Liver (tissue), 9 donors: ENCODE results near the gene KCNMA1. TPM values are rescaled to one million over a fixed set of nuclear protein-coding genes. Genes with fewer than 3 reads are reported as not detected.

Experiments used
- DNase-seq: peaks from one replicate; pipeline ENCODE4 v3.0.0-alpha.2; 2017; ENCODE audit warnings: low spot score
- H3K27ac ChIP-seq, 2 donors: one replicate each; pipeline ENCODE4 v1.7.0; 2013; ENCODE audit warnings: inconsistent platforms in 2 of 2, low read length in 2 of 2, control low read depth in 1 of 2, low read depth in 1 of 2, mild to moderate bottlenecking in 1 of 2
- H3K27me3 ChIP-seq, 4 donors: one replicate each; pipeline versions ENCODE4 v1.6.1 to v1.7.0; 2013; ENCODE audit warnings: low read length in 3 of 4, inconsistent platforms in 1 of 4, mild to moderate bottlenecking in 1 of 4, moderate library complexity in 1 of 4; ENCODE audit not compliant: control insufficient read depth in 4 of 4, insufficient read depth in 4 of 4
- H3K36me3 ChIP-seq, 4 donors: one replicate each; pipeline versions ENCODE4 v1.6.1 to v1.7.0; 2013; ENCODE audit warnings: low read length in 3 of 4, mild to moderate bottlenecking in 3 of 4, low read depth in 1 of 4, moderate library complexity in 1 of 4; ENCODE audit not compliant: control insufficient read depth in 4 of 4, insufficient read depth in 3 of 4
- H3K4me1 ChIP-seq, 4 donors: one replicate each; pipeline versions ENCODE4 v1.6.1 to v1.7.0; 2013; ENCODE audit warnings: low read length in 3 of 4, mild to moderate bottlenecking in 3 of 4, moderate library complexity in 1 of 4; ENCODE audit not compliant: control insufficient read depth in 4 of 4, insufficient read depth in 4 of 4
- H3K4me3 ChIP-seq, 3 donors: one replicate each; pipeline versions ENCODE4 v1.6.1 to v1.7.0; 2013; ENCODE audit warnings: low read length in 3 of 3, control low read depth in 1 of 3, low read depth in 1 of 3, mild to moderate bottlenecking in 1 of 3
- H3K9ac ChIP-seq, 2 donors: one replicate each; pipeline ENCODE4 v1.7.0; 2013; ENCODE audit warnings: low read length in 2 of 2, mild to moderate bottlenecking in 2 of 2, moderate library complexity in 2 of 2, control low read depth in 1 of 2, low read depth in 1 of 2
- H3K9me3 ChIP-seq, 4 donors: one replicate each; pipeline versions ENCODE4 v1.6.1 to v1.7.0; 2013; ENCODE audit warnings: low read length in 3 of 4; ENCODE audit not compliant: control insufficient read depth in 4 of 4
- ATF3 ChIP-seq: IDR thresholded peaks from 2 replicates; pipeline ENCODE4 v1.6.1; 2016; ENCODE audit warnings: antibody characterized with exemption
- CTCF ChIP-seq: fragments of 150-350 bp; IDR thresholded peaks from 2 replicates; pipeline ENCODE4 v1.5.1; 2017; ENCODE audit warnings: improper control_type of control experiment, low read depth, low read length; ENCODE audit not compliant: missing input control
- EGR1 ChIP-seq, 2 donors: IDR thresholded peaks; 2 replicates each; pipeline ENCODE4 v1.6.1; 2016 to 2018; ENCODE audit warnings: antibody characterized with exemption in 2 of 2, low read depth in 2 of 2
- FOXA1 ChIP-seq: IDR thresholded peaks from 2 replicates; pipeline ENCODE4 v1.6.1; 2016; ENCODE audit warnings: antibody characterized with exemption
- FOXA2 ChIP-seq: IDR thresholded peaks from 2 replicates; pipeline ENCODE4 v1.6.1; 2016; ENCODE audit warnings: antibody characterized with exemption
- GABPA ChIP-seq, 2 donors: IDR thresholded peaks in 1 of 2; conservative IDR thresholded peaks in 1 of 2; 2 replicates each; pipeline ENCODE4 v1.6.1; 2016; ENCODE audit warnings: antibody characterized with exemption in 2 of 2, mild to moderate bottlenecking in 1 of 2, moderate library complexity in 1 of 2
- HNF4A ChIP-seq, 2 donors: conservative IDR thresholded peaks; 2 replicates each; pipeline ENCODE4 v1.6.1; 2016; ENCODE audit warnings: antibody characterized with exemption in 2 of 2, mild to moderate bottlenecking in 2 of 2
- HNF4G ChIP-seq: IDR thresholded peaks from 2 replicates; pipeline ENCODE4 v1.6.1; 2016; ENCODE audit warnings: antibody characterized with exemption
- JUND ChIP-seq, 2 donors: IDR thresholded peaks; 2 replicates each; pipeline ENCODE4 v1.6.1; 2016; ENCODE audit warnings: antibody characterized with exemption in 2 of 2
- NR2F2 ChIP-seq: IDR thresholded peaks from 2 replicates; pipeline ENCODE4 v1.6.1; 2016; ENCODE audit warnings: antibody characterized with exemption
- RAD21 ChIP-seq, 2 donors: IDR thresholded peaks; 2 replicates each; pipeline ENCODE4 v1.6.1; 2016; ENCODE audit warnings: antibody characterized with exemption in 2 of 2, mild to moderate bottlenecking in 2 of 2
- REST ChIP-seq: IDR thresholded peaks from 2 replicates; pipeline ENCODE4 v1.6.1; 2016; ENCODE audit warnings: antibody characterized with exemption, mild to moderate bottlenecking
- RXRA ChIP-seq, 2 donors: IDR thresholded peaks; 2 replicates each; pipeline ENCODE4 v1.6.1; 2017 to 2018; ENCODE audit warnings: antibody characterized with exemption in 2 of 2, mild to moderate bottlenecking in 1 of 2
- SP1 ChIP-seq: IDR thresholded peaks from 2 replicates; pipeline ENCODE4 v1.6.1; 2018; ENCODE audit warnings: antibody characterized with exemption, mild to moderate bottlenecking
- TAF1 ChIP-seq: conservative IDR thresholded peaks from 2 replicates; pipeline ENCODE4 v1.6.1; 2016; ENCODE audit warnings: antibody characterized with exemption, mild to moderate bottlenecking
- YY1 ChIP-seq: IDR thresholded peaks from 2 replicates; pipeline ENCODE4 v1.6.1; 2016; ENCODE audit warnings: antibody characterized with exemption, mild to moderate bottlenecking
- ZBTB33 ChIP-seq: IDR thresholded peaks from 2 replicates; pipeline ENCODE4 v1.6.1; 2016; ENCODE audit warnings: antibody characterized with exemption
- WGBS: extraction: QIAGEN DNeasy Blood & Tissue Kit; methylation state at CpG from one replicate; pipeline ENCODE4 v1.1.7; 2013; 5-methylcytosine and 5-hydroxymethylcytosine counted together
- polyA plus RNA-seq, 2 donors: library from polyadenylated mRNA; stranded (reverse) in 1 of 2; unstranded in 1 of 2; fragments of 200-250 nt in 1 of 2; fragments of >200 nt in 1 of 2; fragmentation: Nextera tagmentation in 1 of 2; extraction: Ambion mirVana in 1 of 2; gene quantifications; one replicate each; pipeline versions ENCODE4 v1.2.1 to v1.2.3, GENCODE V29; 2013 to 2015
- total RNA-seq, 2 donors: library from RNA; depleted of rRNA; stranded (reverse); fragments of >200 nt; gene quantifications; one replicate each; pipeline ENCODE4 v1.2.3, GENCODE V29; 2014
- TF ChIP-seq, protein P1 (sequence below): IDR thresholded peaks from 2 replicates; pipeline ENCODE4 v1.6.1; 2016; ENCODE audit warnings: antibody characterized with exemption
- donor health status: healthy.
- donor health status: healthy.
- donor health status: healthy.
- donor health status: healthy.
- donor health status: healthy.

The KCNMA1 gene
- total and polyA plus RNA-seq, 4 donors, result 2.5 to 9.7 (median 4.7) TPM

GRCh38 chr10:77377034-77377433 lies 260.6 kb downstream of the KCNMA1 start:
- Histone ChIP-seq H3K27ac (no peak overlapping the region), H3K4me1 (peaks cover 6 to 49% (median 42%) of the 10 kb centered on the region in 4 donors), H3K27me3 (no peaks in the 10 kb centered on the region)

GRCh38 chr10:77374189-77374656 lies 263.4 kb downstream of the KCNMA1 start:
- H3K4me3 ChIP-seq, result no peak overlapping the region
- WGBS, result 93% methylated on average over 2 of the region's 2 CpGs
- peaks cover 4 to 47% (median 42%) of the 10 kb centered on the region in 4 donors for H3K4me1 ChIP-seq
- DNase-seq, result no peak
- no peaks in the 10 kb centered on the region for H3K9me3 ChIP-seq
- no peaks in the 10 kb centered on the region for H3K36me3 ChIP-seq
- H3K27me3 ChIP-seq, result no peaks in the 10 kb centered on the region
- TF ChIP-seq EGR1 (IDR thresholded peaks at IDR 0.05; ENCODE audit: low read depth in 2 of 2), result no peak
- no peak for TF ChIP-seq RAD21 (IDR thresholded peaks at IDR 0.05)
- TF ChIP-seq HNF4G, result no peak
- no peak for TF ChIP-seq ZBTB33
- TF ChIP-seq FOXA1, result no peak
- TF ChIP-seq JUND (IDR thresholded peaks at IDR 0.05), result no peak
- no peak for TF ChIP-seq NR2F2
- no peak for TF ChIP-seq RXRA (IDR thresholded peaks at IDR 0.05)
- TF ChIP-seq, protein P1, sequence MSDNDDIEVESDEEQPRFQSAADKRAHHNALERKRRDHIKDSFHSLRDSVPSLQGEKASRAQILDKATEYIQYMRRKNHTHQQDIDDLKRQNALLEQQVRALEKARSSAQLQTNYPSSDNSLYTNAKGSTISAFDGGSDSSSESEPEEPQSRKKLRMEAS, result no peak
- no peak for TF ChIP-seq YY1
- TF ChIP-seq REST, result no peak
- TF ChIP-seq SP1, result no peak
- TF ChIP-seq CTCF, result no peak
- no peak for TF ChIP-seq GABPA (IDR thresholded peaks at IDR 0.05 in 1 of 2, conservative IDR thresholded peaks at IDR 0.05 in 1 of 2)
- no peak for TF ChIP-seq TAF1
- TF ChIP-seq ATF3, result no peak
- no peak for TF ChIP-seq FOXA2
- no peak for TF ChIP-seq HNF4A (conservative IDR thresholded peaks at IDR 0.05)
- no peak overlapping the region for H3K27ac ChIP-seq
- H3K9ac ChIP-seq, result no peak overlapping the region

More at GRCh38 chr10:77377034-77377433, 260.6 kb downstream of the KCNMA1 start:
- H3K9me3 ChIP-seq, result no peaks in the 10 kb centered on the region
- no peak overlapping the region for H3K4me3 ChIP-seq
- H3K36me3 ChIP-seq, result no peaks in the 10 kb centered on the region
- 79% methylated on average over 5 of the region's 5 CpGs for WGBS
- no peak for DNase-seq
- TF ChIP-seq RXRA (IDR thresholded peaks at IDR 0.05) (peak; percentile 7 to 76), CTCF (no peak)
- H3K9ac ChIP-seq, result no peak overlapping the region
